ENCODE results near the gene HIVEP3.

The HIVEP3 gene

DNA sequence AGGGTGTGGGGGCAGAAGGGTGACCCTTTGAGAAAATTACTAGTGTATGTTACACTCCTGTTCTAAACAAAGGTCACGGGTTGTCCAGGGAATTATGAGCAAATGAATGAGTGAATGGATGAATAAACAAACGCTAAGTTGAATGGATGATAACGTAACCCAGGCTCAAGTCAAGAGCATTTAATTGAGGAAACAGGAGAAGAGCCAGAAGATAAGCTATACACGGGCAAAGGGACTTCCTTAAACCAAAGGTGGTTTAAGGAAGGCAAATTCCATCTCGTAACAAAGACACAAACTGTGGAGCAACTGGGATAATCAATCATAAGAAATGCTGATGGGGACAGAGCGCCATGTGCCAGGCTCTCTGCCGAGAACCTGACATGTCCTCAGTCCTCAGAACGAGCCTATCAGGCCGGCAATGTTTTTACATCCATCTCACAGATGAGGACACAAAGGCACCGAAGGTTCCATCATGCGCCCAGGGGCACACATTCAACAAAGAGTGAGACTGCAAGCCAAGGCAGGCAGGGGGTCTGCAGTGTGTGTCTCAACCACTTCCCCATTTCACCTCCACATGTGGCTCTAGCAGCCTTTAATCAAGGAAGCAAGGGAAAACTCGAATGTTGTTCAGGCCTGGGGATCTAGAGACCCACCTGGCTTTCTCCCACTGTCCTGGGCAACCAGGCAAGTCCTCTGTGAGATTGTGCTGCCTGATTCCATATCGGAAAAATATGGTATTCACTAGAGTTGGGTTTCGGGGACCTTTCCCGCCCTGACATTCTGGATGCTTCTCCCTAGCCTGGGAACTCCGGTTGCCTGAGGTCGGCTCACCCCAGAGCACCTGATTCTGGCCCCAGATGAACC is 307.4 kb downstream of the HIVEP3 start:
- DNase-seq: no peak

DNA sequence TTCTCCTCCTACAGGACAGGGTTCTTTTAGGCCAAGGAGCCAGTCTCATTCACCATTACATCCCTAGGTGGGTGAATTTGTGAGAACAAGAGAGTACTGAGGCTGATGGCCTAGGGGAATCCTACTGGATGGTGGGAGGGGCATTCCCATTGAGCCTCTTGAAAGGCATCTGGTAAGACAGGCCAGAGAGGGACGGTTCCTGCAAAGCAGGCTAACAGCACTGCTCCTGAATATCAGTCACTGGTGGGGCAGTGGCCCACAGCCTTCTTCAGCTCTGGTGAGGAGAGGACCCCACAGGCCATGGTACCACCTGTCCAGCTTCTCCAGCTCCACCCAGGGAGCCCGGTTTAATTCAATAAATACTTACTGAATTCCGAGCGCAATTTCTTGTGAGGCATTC is 308.4 kb downstream of the HIVEP3 start:
- DNase-seq: no peak

DNA sequence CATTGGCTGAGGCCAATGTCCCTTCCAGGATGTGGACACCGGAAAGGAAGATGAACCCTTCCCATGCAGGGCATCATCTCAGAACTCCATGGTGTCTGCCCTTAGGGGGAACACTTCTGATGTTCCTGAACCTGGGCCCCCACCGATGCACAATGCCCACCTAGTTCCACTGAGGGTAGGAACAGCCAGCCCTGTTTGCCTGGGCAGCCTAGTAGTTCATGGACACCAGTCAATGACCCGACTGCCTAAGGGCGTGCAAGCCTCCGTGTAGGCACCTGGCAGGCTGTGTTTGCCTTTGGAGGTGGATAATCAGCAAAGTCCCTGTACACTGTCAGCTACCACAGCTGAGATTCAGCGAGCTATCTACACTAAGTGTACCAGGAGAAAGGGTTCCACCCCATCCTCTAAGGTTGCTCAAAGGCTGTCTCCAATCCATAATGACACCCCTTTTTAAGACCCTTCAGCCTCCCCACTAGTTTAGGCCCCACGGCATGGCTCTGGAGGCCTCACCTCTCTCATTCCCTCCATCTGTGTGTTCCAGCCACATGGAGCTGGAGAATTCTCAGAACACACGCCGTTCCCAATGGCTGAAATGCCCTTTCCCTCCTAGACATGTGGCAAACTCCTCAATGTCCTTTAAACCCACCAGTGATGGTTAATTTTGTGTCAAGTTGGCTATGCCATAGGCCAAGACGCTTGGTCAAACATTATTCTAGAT is 309.4 kb downstream of the HIVEP3 start:
- DNase-seq: no peak

DNA sequence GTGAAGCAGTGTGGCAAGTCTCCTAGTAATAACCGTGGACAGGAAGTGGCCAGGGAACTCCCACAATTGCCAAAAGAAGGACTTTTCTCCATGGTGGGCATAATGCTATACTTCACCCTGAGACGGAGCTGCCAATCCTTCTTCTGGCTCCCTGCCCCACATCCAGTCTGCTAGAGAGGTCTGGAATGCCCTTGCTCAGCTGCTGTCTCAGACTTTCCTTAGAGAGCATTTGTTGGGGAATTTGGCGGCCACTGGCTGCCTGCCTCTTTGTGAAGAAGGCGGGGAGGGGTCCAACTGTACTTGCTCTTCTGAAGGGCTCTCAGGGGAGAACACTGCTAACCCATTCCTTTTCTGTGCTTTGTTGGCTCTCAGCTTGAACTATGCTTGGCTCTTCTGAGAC is 310.5 kb downstream of the HIVEP3 start:
- no peak for DNase-seq

DNA sequence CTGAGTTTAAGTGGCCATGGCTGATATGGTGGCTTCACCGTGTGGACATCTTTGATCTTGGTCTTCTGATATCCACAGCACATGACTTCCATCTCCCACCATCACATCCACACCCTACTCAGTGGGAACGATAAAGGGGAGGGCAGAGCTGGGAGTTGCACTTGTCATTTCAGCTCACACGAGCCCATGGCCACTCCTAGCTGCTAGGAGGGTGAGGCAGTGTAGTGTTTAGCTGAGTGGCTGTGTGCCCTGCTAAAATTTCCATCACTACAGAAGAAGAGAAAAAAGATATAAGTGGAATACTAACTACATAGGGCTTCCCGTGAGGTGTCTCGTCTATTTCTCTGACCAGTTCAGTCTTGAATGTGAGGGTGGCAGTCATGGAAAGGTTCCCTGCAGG is 310.9 kb downstream of the HIVEP3 start:
- no peak for DNase-seq

DNA sequence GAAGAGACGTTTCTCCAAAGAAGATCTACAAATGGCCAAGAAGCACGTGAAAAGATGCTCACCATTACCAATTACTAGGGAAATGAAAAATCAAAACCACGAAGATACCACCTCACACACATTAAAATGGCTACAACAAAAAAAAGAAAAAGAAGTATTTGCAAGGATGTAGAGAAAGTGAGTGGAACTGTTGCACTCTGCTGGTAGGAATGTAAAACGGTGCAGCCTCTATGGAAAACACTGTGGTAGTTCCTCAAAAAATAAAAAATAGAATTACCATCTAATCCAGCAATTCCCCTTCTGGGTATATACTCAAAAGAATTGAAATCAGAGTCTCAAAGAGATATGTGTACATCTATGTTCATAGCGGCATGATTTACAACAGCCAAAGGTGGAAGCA is 318.8 kb downstream of the HIVEP3 start:
- no peak for DNase-seq

DNA sequence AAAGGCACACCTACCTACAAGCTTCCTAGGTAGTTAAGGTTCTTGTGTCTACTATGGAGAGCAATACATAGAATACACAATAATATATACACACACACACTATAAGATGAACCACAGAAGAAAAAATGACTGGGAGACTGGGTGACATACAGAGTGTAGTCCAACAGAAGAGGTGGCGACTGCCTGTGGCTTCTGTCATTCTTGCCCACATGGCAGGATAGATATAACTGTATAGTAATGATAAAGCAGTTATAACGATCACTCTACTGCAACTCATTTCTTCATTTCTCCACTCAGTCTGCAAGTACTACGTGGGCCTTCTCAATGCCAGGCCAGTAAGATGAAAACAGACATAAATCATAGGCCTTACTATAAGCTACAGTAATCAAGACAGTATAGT is 320.4 kb downstream of the HIVEP3 start:
- DNase-seq: no peak

DNA sequence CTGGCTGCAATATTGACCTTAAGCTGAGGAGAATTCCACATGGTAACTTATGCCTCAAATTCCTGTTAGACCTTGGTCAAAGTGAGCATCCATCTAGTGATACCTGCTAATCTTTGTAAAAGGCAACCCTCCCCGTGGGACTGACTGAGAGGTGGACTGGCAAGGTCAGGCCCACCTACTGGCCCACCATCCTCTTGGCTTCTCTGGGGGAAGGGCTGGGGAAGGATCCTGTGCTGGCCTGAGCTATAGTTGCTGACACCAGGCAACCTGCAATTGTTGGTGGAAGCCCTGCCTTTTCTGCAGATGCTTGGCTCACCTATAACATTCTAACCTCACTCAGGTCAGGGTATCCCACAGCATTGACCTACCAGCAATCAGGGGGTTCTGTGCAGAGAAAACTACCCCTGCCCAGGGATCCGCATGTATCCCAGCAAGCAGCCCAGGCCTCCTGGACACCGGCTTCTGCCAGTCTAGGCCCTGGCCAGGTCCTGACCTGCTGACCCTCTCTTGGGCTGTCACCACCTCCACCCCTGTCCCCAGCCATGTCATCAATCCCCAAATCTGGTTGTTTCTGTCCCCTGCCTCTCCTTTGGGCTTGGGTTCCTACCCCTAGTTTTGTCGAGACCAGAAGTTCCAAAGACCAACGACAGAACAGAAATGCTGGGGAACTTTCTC is 326.1 kb downstream of the HIVEP3 start:
- DNase-seq: no peak

DNA sequence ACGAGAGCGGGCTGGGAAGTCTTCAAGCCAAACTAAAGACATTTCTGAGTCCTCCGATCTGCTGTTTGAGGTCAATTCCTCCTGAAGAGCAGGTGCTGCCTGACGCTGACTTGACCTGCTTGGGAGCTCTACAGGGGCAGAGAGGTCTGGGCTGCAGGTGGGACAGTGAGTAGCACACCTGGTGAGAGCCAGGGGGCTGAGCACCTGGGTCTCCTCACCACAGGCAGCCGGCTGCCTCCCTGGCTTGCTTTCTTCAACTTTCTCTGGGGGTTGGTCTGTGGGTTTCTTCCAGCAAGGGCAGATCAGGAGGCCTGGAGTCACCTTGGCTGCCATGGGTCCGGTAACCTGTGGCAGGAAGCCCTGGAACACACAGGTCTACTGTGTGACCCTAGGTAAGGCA is 326.8 kb downstream of the HIVEP3 start:
- no peak for DNase-seq

DNA sequence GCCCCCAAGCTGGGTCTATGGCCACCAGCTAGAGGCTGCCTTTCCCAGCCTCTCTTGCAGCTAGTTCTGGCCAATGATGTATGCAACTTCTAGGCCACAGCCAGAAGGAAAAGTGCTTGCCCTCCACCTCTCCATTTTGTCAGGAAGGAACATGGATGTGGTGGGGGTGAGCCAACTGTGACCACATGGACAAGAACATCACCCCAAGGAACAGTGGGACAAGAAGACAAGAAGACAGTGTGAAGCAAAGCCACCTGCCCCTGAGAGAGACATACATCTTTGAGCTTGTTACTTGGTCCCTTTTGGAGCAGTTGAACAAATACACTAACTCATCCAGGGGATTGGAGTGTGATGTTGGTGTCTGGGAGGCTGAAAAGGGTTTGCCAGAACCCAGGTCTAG is 328.4 kb downstream of the HIVEP3 start:
- no peak for DNase-seq

DNA sequence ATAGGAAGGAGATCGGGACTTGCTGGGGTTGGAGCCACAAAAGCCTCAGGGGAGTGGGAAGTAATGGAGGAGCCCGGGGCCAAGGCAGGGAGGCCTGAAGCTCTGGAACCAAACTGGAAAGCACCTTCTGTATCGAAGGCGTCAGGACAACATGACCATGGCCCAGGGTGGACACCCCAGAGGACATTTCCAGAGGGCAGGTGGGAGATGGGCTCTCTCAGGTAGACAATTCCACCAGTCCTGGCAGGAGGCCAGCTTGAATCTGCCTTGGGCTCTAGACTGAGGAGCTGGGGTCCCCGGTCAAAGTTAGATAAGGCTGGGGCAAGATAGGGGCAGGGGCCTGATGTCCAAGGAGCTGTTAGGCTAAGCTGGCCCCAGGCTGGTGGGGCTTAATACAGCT is 329.3 kb downstream of the HIVEP3 start:
- no peak for DNase-seq

DNA sequence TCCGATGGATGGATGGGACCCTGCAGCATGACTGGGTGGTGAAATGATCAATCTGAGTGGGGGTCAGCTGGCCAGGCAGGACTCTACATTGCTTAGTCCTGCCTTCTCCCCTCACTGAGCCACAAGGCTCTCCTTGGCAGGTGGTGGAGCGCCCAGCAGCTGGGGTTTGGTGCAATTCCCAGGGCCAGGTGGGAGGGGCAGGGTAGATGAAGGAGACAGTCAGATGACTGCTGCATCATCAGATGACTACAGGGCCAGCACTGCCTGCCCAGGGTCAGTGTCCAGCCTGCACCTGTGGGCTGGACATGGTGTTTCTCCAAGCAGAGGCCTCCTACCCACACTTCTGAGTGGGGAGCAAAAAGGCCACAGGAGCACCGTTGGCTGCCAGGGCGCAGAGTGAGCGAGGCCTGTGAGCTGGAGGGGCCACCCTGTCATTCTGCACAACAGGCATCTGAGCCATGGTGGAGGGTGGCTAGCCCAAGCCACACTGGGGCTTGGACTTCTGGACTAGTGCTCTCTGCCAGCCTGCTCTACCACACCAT is 330.3 kb downstream of the HIVEP3 start:
- no peak for DNase-seq

DNA sequence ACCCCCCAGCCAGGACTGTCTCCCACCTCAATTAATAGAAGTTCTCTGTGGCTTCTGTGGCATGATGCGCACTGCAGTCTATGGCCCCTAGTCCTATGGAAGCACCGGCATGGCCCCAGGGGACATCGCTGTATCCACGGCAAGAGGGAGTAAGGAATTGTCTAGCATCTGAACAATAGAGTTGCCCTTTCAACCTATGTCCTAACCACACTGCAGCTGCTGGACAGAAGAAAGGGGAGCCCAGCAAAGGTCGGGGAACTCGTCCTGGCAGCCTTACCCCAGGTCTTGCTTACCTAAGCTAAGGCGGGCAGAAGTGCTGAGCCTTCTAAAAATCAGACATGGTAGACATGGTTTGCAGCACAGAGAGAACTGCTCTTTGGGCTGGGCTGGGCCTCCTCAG is 330.9 kb downstream of the HIVEP3 start:
- DNase-seq: no peak

DNA sequence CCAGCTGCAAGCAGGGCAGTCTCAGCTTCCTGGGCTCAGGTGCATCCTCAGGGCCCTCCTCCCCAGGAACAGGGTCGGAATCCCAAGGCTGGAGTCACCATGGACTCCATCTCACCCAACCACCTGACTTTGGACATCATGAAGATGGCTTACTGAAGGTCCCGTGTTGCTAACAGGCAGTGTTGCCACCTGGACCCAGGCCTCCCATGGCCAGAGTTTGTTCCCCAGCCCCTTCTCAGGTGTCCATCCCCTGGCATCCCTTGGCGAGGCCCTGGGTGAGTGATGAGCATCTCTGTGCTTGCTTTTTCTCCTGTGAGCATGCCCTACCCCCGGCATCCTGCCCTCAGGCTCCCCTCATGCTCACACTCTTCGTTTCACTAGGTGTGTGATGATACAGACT is 332.5 kb downstream of the HIVEP3 start:
- DNase-seq: no peak

DNA sequence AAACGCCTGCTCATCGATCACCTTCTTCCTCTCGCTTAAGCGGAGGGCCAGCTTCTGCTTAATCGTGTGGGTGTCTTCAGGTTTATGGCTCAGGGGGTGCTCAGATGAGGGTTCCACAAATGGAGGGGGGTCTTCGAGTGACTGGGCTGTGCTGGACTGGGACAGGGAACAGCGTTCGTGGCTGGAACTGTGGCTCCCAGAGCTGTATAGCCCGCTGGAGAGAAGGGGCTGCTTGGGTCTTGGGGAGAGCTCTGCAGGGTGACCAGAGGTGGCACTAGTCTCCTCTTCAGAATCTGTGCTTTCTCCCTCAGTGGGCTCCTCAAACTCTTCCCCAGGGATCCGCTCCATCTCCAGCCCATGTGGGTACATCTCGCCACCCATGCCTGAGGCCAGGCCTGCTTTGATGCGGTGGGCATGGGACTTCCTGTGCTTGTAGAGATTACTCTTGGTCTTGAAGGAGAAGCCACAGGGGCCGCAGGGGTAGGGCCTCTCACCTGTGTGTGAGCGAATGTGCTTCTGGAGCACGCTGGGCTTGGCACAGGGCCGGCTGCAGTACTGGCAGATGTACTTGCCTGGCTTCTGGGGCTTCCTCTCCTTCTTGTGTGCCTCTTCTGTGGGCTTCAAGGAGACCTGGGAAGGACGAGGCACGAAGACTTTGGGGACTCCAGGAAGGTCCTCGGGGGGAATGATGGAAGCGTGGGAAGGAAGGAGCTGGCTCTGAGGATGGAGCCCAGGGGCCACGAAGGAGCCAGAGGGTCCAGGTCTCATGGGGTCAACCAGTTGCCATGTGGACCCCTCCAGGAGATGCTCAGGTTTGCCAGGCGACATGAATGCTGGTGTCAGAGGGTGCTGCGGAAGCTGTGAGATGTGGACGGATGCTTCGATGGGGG is 334.8 kb downstream of the HIVEP3 start:
- no peak for DNase-seq

DNA sequence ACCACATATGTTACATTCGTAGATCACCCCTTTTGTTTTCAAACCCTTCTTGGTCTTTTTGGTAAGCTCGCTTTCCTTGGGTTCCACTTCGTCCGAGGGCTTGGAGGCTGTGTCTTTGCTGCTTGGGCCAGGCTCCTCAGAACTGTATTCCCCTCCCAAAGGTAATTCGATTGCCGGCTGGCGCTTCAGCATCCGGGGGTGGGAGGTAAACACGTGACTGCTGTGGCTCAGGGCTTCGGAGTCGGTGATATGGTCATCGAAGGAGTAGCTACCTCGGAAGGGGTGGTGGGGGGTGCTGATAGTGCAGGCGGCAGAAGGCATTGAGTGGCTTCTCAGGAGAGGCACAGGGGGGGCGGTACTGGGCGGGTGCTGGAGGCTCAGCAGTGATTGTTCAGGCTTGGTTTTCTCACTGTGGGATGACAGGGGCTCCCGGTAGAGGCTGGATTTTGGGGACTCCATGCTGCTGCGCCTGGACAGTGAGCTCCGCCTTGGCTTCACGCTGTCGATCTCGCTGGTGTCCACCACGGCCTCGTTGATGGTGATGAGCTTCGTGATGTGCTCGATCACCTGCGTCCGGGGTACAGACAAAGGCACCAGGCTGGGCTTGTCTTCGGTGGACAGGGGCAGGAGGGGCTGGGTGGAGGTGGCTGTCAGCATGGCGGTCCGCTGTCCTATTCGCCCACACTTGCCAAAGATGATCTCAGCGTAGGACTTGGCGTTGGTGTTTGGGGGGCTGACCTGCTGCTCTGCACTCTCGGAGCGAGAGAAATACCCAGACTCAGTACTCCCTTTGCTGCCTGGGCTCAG is 335.7 kb downstream of the HIVEP3 start:
- no peak for DNase-seq

DNA sequence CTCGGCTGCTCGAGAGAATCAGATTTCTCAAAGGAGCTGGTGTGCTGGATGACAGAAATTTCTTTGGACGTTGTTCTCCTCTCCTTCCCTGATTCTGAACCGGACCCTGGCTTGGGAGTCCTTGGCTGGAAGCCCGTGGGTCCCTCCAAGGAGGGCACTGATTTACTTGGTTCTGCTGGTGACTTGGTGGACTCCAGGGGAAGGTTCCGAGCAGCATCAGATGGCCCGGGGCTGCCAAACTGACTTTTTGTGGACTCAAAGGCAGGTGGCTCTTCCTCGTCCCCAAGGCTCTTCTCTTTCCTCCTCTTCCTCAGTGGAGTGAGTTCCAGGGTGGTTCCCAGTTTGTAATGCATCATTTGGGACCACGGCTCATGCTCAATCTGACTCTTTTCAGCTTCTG is 336.4 kb downstream of the HIVEP3 start:
- DNase-seq: no peak

DNA sequence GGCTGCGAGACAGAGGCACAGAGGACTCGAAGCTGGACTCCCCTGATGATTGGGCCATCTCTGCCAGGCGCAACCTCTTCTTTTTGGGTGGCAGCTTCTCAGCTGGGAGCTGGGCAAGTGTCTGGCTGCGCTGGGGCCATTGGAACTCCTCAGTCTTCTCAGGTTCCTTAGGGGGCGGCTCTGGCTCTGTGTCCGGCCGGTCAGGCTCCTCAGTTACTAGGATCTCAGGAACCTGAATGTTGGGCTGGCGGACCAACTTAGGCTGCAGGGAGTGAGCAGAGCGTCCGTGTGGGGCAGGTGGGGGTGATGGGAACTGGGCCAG is 336.8 kb downstream of the HIVEP3 start:
- DNase-seq: no peak

DNA sequence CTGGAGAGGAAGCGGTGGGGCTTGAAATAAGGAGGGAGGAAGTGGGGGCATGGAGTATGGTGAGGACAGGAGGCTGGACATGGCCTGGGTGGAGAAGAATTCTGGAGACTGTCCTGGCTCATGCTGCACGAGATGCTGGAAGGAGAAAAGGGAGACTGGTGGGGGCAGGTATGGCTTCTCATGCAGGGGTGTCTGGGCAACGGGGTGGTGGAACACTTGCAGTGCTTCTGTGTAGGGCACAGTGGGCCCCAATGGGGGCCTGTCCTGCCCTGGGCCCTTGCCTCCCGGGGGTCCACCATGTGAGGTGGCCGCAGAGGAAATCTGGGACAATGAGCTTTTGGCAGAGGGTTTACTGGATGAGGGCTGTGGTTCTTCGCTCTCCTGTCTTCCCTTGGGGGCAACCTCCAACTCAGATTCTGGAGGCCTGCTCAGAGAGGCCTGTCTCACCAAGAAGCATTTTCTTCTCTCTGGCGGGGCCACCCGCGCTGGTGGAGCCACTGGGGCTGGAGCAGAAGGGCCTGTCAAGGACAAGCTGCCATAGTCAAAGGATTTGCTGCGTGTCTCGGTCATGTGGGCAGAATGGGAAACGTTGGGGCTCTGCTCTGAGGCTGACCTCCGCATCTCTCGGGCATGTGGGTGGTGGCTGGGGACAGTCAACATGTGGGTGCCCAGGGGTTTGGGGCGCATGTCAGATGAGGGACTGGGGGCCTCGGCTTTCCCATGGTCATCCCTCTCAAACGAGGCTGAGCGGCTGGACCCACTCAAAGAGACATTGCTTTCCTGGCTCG is 337.3 kb downstream of the HIVEP3 start:
- DNase-seq: no peak

DNA sequence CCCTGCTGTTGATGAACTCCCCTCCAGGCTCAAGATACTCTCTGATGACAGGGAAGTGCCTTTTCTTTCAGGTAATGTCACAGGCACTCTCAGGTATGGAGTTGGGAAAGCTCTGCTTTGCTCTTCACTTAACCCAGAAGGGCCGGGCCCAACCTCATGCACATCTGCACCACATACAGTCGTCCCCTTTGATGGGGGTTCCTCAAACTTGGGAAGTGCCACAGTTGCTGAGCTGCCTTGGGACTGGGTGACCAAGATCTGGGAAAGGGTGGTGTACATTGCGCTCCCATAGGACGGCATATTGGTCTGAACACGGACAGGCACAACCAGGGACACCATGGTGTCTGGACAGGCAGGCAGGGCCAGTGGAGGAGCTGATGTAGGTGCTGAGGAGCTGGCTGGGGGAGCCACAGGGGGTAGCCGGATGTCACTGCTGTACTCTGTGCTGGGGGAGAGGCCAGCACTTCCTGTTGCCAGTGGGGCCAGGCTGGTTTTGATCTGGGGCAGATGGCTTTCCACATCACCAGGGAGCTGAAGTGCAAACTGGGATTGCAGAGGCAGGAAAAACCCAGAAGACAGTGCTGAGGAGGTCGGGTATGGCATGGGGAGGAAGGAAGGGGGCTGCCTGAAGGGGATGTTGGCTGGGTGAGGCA is 338.1 kb downstream of the HIVEP3 start:
- DNase-seq: no peak

All from suppressor macrophage (primary cell).